ENCODE results near the gene STARD8. TPM values are rescaled to one million over a fixed set of nuclear protein-coding genes. Genes with fewer than 3 reads are reported as not detected.
"Not testable (repeated sequence)": the region's sequence is repeated elsewhere in the genome, so short reads cannot be mapped to it uniquely, and the experiment has no call there.

Gene STARD8
- total RNA-seq, 1 experiment from 2014 or later, result 2.3 TPM

DNA sequence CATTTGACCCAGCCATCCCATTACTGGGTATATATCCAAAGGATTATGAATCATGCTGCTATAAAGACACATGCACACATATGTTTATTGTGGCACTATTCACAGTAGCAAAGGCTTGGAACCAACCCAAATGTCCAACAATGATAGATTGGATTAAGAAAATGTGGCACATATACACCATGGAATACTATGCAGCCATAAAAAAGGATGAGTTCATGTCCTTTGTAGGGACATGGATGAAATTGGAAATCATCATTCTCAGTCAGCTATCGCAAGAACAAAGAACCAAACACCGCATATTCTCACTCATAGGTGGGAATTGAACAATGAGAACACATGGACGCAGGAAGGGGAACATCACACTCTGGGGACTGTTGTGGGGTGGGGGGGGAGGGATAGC, 94.4 kb downstream of the STARD8 start:
- not testable (repeated sequence) for H3K9me3 ChIP-seq (replicated peaks); DNase-seq (ENCODE audit: low read depth in 1 of 2, low spot score in 2 of 2); H3K27ac ChIP-seq; H3K4me1 ChIP-seq (replicated peaks); H3K27me3 ChIP-seq (replicated peaks); H3K4me3 ChIP-seq; H3K36me3 ChIP-seq

DNA sequence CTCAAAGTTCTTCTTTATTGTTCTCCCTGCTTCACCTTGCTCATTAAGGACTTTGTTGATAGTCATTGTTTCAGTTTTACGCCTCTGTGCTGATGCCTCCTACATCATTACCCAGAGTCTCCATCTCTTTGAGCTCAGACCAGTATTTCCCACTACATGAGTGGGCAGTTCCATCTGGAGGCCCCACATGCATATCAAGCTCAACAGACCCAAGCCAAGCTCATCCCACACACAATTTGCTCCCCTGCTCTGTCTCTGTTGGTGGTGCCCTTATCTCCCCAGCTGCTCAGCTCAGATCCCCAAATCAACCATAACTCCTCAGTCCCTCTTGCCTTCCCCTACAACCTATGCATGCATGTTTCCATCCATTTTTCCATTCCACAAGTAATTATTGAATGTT, 96.3 kb downstream of the STARD8 start:
- no peaks in the 10 kb centered on the region for H3K4me1 ChIP-seq (replicated peaks)
- H3K36me3 ChIP-seq, result no peaks in the 10 kb centered on the region
- no peaks in the 10 kb centered on the region for H3K27me3 ChIP-seq (replicated peaks)

DNA sequence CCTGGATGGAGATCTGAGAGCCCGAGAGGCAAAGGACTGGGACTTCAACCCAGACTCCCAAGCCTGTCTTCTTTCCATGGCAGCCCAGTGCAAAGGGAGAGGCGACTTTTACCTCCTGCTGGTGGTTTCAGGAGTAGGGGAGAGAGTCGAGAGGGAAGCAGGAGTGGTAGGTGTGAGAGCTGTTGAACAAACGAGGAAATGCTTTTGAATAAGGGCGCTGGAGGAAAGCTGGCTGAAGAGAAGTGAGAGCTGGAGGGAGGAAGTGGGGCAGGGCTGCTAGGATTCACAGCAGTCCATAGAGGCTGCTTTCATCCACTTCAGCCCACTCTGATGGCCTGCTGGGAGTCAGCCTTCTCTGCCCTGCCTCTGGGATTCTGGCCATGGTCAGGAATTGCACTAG, 99.5 kb downstream of the STARD8 start:
- H3K36me3 ChIP-seq, result no peaks in the 10 kb centered on the region
- H3K27ac ChIP-seq, result no peak overlapping the region
- no peak overlapping the region for H3K4me3 ChIP-seq
- DNase-seq (ENCODE audit: low read depth in 1 of 2, low spot score in 2 of 2), result no peak
- no peaks in the 10 kb centered on the region for H3K9me3 ChIP-seq (replicated peaks)
- no peaks in the 10 kb centered on the region for H3K4me1 ChIP-seq (replicated peaks)
- H3K27me3 ChIP-seq (replicated peaks), result no peaks in the 10 kb centered on the region

More for the DNA sequence above, 96.3 kb downstream of the STARD8 start:
- H3K4me3 ChIP-seq, result no peak overlapping the region
- no peak for DNase-seq (ENCODE audit: low read depth in 1 of 2, low spot score in 2 of 2)
- no peaks in the 10 kb centered on the region for H3K9me3 ChIP-seq (replicated peaks)
- no peak overlapping the region for H3K27ac ChIP-seq

DNA sequence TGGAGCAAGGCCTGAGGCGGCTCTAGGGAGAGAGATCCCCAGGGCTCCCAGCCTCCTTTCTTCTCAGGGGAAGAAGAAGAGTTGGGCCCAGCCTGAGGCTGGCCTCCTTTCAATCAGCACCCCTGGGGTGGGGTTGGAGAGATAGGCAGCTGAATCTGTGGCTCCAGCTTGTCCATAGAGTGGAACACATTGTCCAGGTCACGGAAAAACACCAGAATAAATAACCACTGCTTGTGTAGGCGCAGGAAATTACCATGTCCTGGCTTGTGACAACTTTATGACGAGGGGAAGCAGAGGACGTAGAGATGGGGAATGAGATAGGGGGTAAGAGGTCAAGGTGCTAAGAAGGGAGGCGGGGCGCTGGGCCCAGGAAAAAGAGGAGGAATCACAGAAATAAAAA, 100.6 kb downstream of the STARD8 start:
- no peak overlapping the region for H3K4me3 ChIP-seq
- H3K36me3 ChIP-seq, result no peaks in the 10 kb centered on the region
- DNase-seq (ENCODE audit: low read depth in 1 of 2, low spot score in 2 of 2), result no peak
- no peaks in the 10 kb centered on the region for H3K9me3 ChIP-seq (replicated peaks)
- H3K27me3 ChIP-seq (replicated peaks), result no peaks in the 10 kb centered on the region
- no peak overlapping the region for H3K27ac ChIP-seq
- H3K4me1 ChIP-seq (replicated peaks), result no peaks in the 10 kb centered on the region

DNA sequence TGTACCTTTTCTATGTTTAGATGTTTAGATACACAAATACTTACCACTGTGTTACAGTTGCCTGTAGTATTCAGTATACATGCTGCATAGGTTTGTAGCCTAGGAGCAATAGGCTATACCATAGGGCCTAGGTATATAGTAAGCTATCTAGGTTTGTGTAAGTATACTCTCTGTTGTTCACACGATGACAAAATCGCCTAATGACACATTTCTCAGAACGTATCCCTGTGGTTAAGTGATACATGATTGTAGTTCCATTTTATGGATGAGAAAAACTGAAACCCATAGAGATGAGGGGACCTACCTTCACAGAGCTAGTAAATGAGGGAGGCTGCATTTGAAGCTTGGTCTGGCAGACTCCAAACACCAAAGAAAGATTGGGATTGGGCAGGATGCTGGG, 102.0 kb downstream of the STARD8 start:
- H3K27me3 ChIP-seq (replicated peaks), result no peaks in the 10 kb centered on the region
- DNase-seq (ENCODE audit: low read depth in 1 of 2, low spot score in 2 of 2), result no peak
- H3K27ac ChIP-seq, result no peak overlapping the region
- no peaks in the 10 kb centered on the region for H3K4me1 ChIP-seq (replicated peaks)
- H3K4me3 ChIP-seq, result no peak overlapping the region
- no peaks in the 10 kb centered on the region for H3K9me3 ChIP-seq (replicated peaks)
- no peaks in the 10 kb centered on the region for H3K36me3 ChIP-seq

DNA sequence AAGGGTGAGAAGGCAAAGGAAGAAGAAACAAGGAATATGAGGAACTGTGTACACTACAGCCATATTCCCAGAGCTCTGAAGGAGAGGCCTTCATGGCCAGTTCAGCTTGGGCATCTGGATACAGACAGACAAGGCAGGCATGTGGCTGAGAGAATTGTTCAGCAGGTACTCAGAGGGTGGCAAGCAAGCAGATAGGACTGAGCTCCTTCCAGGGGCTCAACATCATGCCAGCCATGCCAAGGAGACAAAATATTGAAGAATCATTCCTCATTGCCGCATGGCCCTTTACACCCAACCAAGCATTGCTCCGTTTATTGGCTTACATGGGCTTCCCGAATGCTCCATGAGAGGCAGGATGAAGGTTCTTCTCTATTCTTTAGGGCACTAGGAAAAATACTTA, 102.8 kb downstream of the STARD8 start:
- Histone ChIP-seq H3K27me3 (replicated peaks) (no peaks in the 10 kb centered on the region), H3K4me3 (no peak overlapping the region), H3K4me1 (replicated peaks) (no peaks in the 10 kb centered on the region), H3K9me3 (replicated peaks) (no peaks in the 10 kb centered on the region), H3K36me3 (no peaks in the 10 kb centered on the region), H3K27ac (no peak overlapping the region)
- no peak for DNase-seq (ENCODE audit: low read depth in 1 of 2, low spot score in 2 of 2)

DNA sequence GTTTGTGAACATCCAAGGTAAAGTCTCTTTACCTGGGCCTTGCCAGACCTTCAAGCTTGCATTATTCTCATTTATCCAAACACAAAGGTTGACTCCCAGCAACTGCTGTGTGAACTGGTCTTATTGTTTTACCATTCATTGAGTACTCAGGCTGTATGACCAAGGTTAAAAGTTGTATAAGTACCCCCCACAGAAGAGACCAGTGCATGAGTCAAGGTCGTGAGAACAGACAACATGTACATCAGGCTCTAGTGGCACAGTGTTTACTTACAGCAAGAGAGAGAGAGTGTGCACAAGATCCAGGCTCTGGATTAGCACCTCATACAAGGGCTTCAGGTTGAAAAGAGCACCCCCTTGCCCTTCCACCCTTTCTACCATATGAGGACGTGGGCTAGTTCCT, 103.9 kb downstream of the STARD8 start:
- Histone ChIP-seq H3K36me3 (no peaks in the 10 kb centered on the region), H3K27me3 (replicated peaks) (no peaks in the 10 kb centered on the region), H3K4me1 (replicated peaks) (no peaks in the 10 kb centered on the region), H3K4me3 (no peak overlapping the region), H3K27ac (no peak overlapping the region), H3K9me3 (replicated peaks) (no peaks in the 10 kb centered on the region)
- no peak for DNase-seq (ENCODE audit: low read depth in 1 of 2, low spot score in 2 of 2)

DNA sequence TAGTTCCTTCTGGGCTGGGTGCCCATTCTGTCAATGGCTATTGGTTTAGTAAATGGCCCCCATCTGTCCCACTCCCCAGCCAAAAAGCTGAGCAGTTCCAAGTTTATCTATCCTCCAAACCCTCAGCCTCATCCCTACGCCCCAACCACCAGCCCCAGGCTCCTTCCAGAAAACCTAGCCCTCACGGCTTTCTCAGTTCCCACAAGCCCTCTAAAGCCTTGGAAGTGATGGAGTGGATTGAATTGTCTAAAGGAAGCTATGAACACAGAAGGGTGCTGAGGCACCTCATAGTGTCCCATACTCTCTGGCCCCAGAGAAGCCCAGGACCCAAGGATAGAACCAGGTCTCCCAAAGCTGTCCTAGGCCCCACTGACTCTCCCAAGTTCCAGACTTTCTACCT, 105.8 kb downstream of the STARD8 start:
- DNase-seq (ENCODE audit: low read depth in 1 of 2, low spot score in 2 of 2), result no peak
- Histone ChIP-seq H3K4me3 (no peak overlapping the region), H3K27ac (no peak overlapping the region), H3K4me1 (replicated peaks) (no peaks in the 10 kb centered on the region), H3K36me3 (no peaks in the 10 kb centered on the region), H3K9me3 (replicated peaks) (no peaks in the 10 kb centered on the region), H3K27me3 (replicated peaks) (no peaks in the 10 kb centered on the region)

DNA sequence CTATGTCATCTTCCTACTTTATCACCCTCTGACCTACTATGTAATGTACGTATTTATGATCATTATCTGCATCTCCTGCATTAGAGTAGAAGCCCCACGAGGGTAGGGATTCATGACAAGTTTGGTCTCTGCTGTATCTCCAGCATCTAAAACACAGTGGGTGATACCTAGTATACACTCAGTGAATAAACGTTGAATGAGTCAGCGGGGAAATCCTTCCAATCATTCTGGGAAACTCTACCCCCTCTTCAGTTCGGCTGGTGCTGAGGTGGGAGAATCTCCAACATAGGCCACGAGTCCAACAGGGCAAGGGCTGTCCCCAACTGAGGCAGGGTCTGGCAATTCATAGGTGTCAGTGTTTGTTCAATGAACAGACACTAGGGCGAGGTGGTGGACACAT, 106.9 kb downstream of the STARD8 start:
- Histone ChIP-seq H3K36me3 (no peaks in the 10 kb centered on the region), H3K4me1 (replicated peaks) (no peaks in the 10 kb centered on the region), H3K9me3 (replicated peaks) (no peaks in the 10 kb centered on the region), H3K27me3 (replicated peaks) (no peaks in the 10 kb centered on the region), H3K27ac (no peak overlapping the region), H3K4me3 (no peak overlapping the region)
- DNase-seq (ENCODE audit: low read depth in 1 of 2, low spot score in 2 of 2), result no peak

DNA sequence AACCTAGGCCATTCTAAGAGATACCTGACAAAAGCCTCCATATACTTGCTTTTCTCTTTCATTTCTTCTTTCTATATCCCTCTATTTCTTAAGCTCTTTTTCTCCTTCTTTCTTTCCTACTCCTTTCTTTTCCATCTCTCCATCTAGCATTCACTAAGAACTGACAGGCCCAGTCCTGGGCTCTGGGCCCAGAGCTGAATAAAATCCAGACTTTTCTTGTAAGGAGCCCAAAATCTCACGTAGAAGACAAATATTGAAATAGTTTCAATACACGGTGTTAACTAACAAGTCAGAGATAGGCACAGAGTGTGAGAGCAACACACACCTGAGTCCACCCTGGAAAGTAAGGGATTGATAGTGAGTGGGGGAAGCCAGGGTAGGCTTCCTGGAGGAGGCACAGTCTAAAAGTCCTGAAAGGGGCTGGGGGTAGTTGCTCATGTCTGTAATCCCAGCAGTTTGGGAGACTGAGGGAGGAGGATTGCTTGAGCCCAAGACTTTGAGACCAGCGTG, 108.2 kb downstream of the STARD8 start:
- H3K4me3 ChIP-seq, result no peak overlapping the region
- no peaks in the 10 kb centered on the region for H3K9me3 ChIP-seq (replicated peaks)
- H3K27me3 ChIP-seq (replicated peaks), result no peaks in the 10 kb centered on the region
- no peak overlapping the region for H3K27ac ChIP-seq
- H3K4me1 ChIP-seq (replicated peaks), result no peaks in the 10 kb centered on the region
- no peaks in the 10 kb centered on the region for H3K36me3 ChIP-seq
- DNase-seq (ENCODE audit: low read depth in 1 of 2, low spot score in 2 of 2), result no peak

DNA sequence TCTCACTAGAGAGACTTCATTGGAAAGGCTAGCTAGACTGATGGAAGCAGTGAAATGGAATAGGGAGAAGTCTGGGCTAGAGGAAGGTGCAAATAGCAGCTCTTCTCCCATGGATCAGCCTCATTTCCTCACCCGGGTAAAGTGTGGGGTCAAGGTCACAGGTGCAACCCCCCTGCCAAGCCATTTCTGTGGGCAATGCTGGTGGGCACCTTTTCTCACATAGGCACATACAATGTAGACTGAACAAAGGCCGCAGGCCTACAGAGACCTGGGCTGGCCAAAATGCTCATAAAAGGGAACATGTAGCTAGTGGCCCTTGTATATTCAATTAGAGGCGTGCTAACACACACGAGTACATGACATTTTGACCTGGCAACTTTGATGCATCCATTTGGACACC, 109.9 kb downstream of the STARD8 start:
- DNase-seq (ENCODE audit: low read depth in 1 of 2, low spot score in 2 of 2), result no peak
- Histone ChIP-seq H3K27me3 (replicated peaks) (no peaks in the 10 kb centered on the region), H3K27ac (no peak overlapping the region)

DNA sequence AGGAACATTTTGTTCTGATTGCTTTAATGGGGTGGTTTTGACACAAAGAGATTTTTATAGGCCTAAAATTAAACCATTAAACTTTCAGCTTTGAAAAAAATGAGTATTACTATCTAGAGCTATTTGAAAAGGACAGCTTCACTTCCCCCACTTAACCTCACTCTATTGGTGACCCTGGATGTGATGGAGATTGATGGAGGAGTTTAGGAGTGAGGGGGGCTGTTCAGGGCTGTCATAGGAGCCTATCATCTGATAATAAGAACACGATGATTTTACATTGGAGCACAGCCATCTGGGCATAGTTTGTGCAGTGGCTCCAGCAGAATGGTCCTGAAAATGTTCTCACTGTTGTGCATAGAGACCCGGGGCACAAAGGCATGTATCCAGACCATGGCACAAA, 110.3 kb downstream of the STARD8 start:
- Histone ChIP-seq H3K4me1 (replicated peaks) (no peaks in the 10 kb centered on the region), H3K36me3 (no peaks in the 10 kb centered on the region), H3K27me3 (replicated peaks) (no peaks in the 10 kb centered on the region), H3K9me3 (replicated peaks) (no peaks in the 10 kb centered on the region), H3K4me3 (no peak overlapping the region), H3K27ac (no peak overlapping the region)
- no peak for DNase-seq (ENCODE audit: low read depth in 1 of 2, low spot score in 2 of 2)

More for the DNA sequence above, 109.9 kb downstream of the STARD8 start:
- H3K4me3 ChIP-seq, result no peak overlapping the region
- no peaks in the 10 kb centered on the region for H3K36me3 ChIP-seq
- H3K4me1 ChIP-seq (replicated peaks), result no peaks in the 10 kb centered on the region
- H3K9me3 ChIP-seq (replicated peaks), result no peaks in the 10 kb centered on the region

DNA sequence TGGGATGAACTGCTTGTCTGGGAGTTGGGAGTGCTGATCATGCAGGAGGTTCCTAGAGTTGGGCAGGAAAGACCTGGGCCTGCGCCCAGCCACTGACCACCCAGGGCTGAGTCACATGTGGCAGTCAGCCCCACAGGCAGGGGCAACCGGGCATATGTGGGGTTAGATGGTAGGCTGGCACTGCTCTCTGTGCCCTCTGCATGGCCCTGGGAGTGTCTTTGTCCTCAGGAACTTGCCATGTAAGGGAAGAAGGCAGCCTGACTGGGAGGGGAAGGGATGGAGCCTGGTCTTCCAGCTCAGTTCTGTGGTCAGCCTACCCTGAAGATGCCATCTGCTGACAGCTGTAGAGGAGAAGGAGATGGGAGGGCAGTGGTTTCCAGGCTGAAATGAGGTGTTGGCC, 111.2 kb downstream of the STARD8 start:
- no peaks in the 10 kb centered on the region for H3K9me3 ChIP-seq (replicated peaks)
- H3K27ac ChIP-seq, result no peak overlapping the region
- no peak for DNase-seq (ENCODE audit: low read depth in 1 of 2, low spot score in 2 of 2)

DNA sequence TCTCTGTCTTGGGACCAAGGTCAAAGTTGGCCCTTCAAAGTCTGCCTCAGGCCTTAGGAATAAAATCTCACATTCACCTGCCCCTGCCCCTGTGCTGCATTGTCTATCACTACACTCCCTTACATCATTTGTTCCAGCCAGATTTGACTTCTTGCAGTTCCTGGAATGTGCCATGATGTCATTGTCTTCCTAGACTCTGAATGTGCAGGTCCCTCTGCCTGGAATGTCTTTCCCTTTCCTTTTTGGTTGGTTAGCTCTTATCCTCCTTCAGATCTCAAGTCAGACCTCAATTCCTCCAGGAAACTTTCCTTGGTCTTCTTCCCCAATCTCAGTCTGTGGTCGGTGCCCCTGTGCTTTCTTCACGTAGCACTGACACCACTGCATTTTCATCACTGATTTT, 113.6 kb downstream of the STARD8 start:
- H3K4me1 ChIP-seq (replicated peaks), result no peaks in the 10 kb centered on the region
- H3K27ac ChIP-seq, result no peak overlapping the region
- no peak overlapping the region for H3K4me3 ChIP-seq
- no peaks in the 10 kb centered on the region for H3K36me3 ChIP-seq
- DNase-seq (ENCODE audit: low read depth in 1 of 2, low spot score in 2 of 2), result no peak
- no peaks in the 10 kb centered on the region for H3K9me3 ChIP-seq (replicated peaks)
- no peaks in the 10 kb centered on the region for H3K27me3 ChIP-seq (replicated peaks)

More for the DNA sequence above, 111.2 kb downstream of the STARD8 start:
- no peak overlapping the region for H3K4me3 ChIP-seq
- H3K36me3 ChIP-seq, result no peaks in the 10 kb centered on the region
- H3K4me1 ChIP-seq (replicated peaks), result no peaks in the 10 kb centered on the region
- H3K27me3 ChIP-seq (replicated peaks), result no peaks in the 10 kb centered on the region

DNA sequence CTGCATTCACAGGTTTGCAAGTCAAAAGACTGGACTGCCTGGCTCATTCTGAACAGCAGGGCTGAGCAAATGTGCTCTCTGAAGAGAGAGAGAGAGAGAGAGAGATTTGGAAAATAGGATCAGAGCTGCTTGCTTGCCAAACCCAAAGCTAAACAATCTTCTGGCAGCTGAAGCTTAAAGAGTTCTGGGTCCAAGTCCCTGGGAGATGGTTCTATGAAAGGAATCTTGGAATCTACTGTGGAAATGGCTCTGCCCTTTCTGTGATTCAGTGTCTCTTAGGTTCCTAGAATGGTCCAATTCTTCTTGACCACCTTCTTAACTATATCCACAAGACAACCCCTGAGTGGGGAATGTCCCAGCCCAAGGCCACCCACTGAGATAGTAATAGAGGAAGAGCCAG, 115.3 kb downstream of the STARD8 start:
- Histone ChIP-seq H3K4me3 (no peak overlapping the region), H3K4me1 (replicated peaks) (no peaks in the 10 kb centered on the region), H3K27me3 (replicated peaks) (no peaks in the 10 kb centered on the region), H3K36me3 (no peaks in the 10 kb centered on the region), H3K9me3 (replicated peaks) (no peaks in the 10 kb centered on the region), H3K27ac (no peak overlapping the region)
- DNase-seq (ENCODE audit: low read depth in 1 of 2, low spot score in 2 of 2), result no peak
